SIG-M5 (cell line): ENCODE measurements around the gene MEIS1.
"Not testable (repeated sequence)": the region's sequence is repeated elsewhere in the genome, so short reads cannot be mapped to it uniquely, and the experiment has no call there.

Experiments used
- DNase-seq: peaks from one replicate; lab custom pipeline; 2025; lab: John Stamatoyannopoulos, UW

The MEIS1 gene

GRCh38 chr2:66467718-66468117, 32.8 kb downstream of the MEIS1 start:
- DNase-seq: no peak

- no peak for DNase-seq
Measured at GRCh38 chr2:66469214-66469902, 34.4 kb downstream of the MEIS1 start.

- DNase-seq: no peak
Measured at GRCh38 chr2:66470199-66470598, 35.3 kb downstream of the MEIS1 start.

- no peak for DNase-seq
Measured at GRCh38 chr2:66472225-66472843, 37.4 kb downstream of the MEIS1 start.

- no peak for DNase-seq
Measured at GRCh38 chr2:66477135-66477842, 42.4 kb downstream of the MEIS1 start.

- no peak for DNase-seq
Measured at GRCh38 chr2:66478299-66478698, 43.4 kb downstream of the MEIS1 start.

- no peak for DNase-seq
Measured at GRCh38 chr2:66478731-66479316, 43.9 kb downstream of the MEIS1 start.

- no peak for DNase-seq
Measured at GRCh38 chr2:66481100-66481549, 46.2 kb downstream of the MEIS1 start.

GRCh38 chr2:66485252-66485651, 50.3 kb downstream of the MEIS1 start:
- not testable (repeated sequence) for DNase-seq

GRCh38 chr2:66488946-66489345, 54.0 kb downstream of the MEIS1 start:
- no peak for DNase-seq

- no peak for DNase-seq
Measured at GRCh38 chr2:66489436-66489835, 54.5 kb downstream of the MEIS1 start.

- DNase-seq: no peak
Measured at GRCh38 chr2:66490588-66491001, 55.7 kb downstream of the MEIS1 start.

- no peak for DNase-seq
Measured at GRCh38 chr2:66494708-66495107, 59.8 kb downstream of the MEIS1 start.

- DNase-seq: no peak
Measured at GRCh38 chr2:66495788-66496640, 61.1 kb downstream of the MEIS1 start.

GRCh38 chr2:66496670-66497420, 61.9 kb downstream of the MEIS1 start:
- DNase-seq: no peak

- DNase-seq: no peak
Measured at GRCh38 chr2:66497431-66498288, 62.7 kb downstream of the MEIS1 start.

- no peak for DNase-seq
Measured at GRCh38 chr2:66498289-66498975, 63.5 kb downstream of the MEIS1 start.

GRCh38 chr2:66501267-66501666, 66.3 kb downstream of the MEIS1 start:
- no peak for DNase-seq

GRCh38 chr2:66506265-66506664, 71.3 kb downstream of the MEIS1 start:
- DNase-seq: no peak
